Lower lobe of right lung (tissue), 2 donors: Measurements from ENCODE around the gene MECR. TPM values are rescaled to one million over a fixed set of nuclear protein-coding genes. Genes with fewer than 3 reads are reported as not detected.

Experiments used
- ATAC-seq, 2 donors: fragments of 200-7000 bp; cut with Tn5 transposase; one replicate each; pipeline ENCODE4 v1.9.1; 2020 to 2022; ENCODE audit warnings: mild to moderate bottlenecking in 2 of 2, moderate library complexity in 2 of 2
- DNase-seq: peaks from one replicate; pipeline ENCODE4 v3.0.0-alpha.2; 2020
- H3K27ac ChIP-seq: fragments of 200-600 bp; one replicate; pipeline ENCODE4 v1.8.0; 2022
- H3K27me3 ChIP-seq: fragments of 200-600 bp; one replicate; pipeline ENCODE4 v1.8.0; 2022; ENCODE audit warnings: low read depth
- H3K36me3 ChIP-seq: fragments of 200-600 bp; one replicate; pipeline ENCODE4 v1.8.0; 2022; ENCODE audit warnings: mild to moderate bottlenecking
- H3K4me1 ChIP-seq: fragments of 200-600 bp; one replicate; pipeline ENCODE4 v1.8.0; 2022
- H3K4me3 ChIP-seq: fragments of 200-600 bp; one replicate; pipeline ENCODE4 v1.8.0; 2022; ENCODE audit warnings: mild to moderate bottlenecking
- H3K9me3 ChIP-seq: fragments of 200-600 bp; one replicate; pipeline ENCODE4 v1.8.0; 2022
- CTCF ChIP-seq: fragments of 200-600 bp; IDR thresholded peaks from one replicate; pipeline ENCODE4 v1.8.0; 2022; ENCODE audit warnings: antibody characterized with exemption, mild to moderate bottlenecking
- intact Hi-C: fragments of 100-400 bp; cut with DNase I; formaldehyde crosslinking; loops from one replicate; pipeline ENCODE4 v1.11.0; 2022
- total RNA-seq: library from RNA; stranded (reverse); fragmentation: NEBNext Ultra II Directional; extraction: Animal tissue kit (Norgen Biotek cat#: 25700); gene quantifications from one replicate; pipeline ENCODE4 v1.2.1, GENCODE V29; 2021
- donor health status: DM: no; HTN: yes; CAD: no; lungs with severe emphysema.

Gene MECR
- total RNA-seq, 1 donor from 2014 or later, result 16.9 TPM

GRCh38 chr1:29197993-29198392, 32.7 kb downstream of the MECR start:
- Histone ChIP-seq H3K27ac (no peak overlapping the region), H3K36me3 (peaks cover 56% of the 10 kb centered on the region), H3K9me3 (no peaks in the 10 kb centered on the region), H3K4me3 (no peak overlapping the region), H3K27me3 (no peaks in the 10 kb centered on the region), H3K4me1 (peaks cover 19% of the 10 kb centered on the region)
- intact Hi-C loops, result loop anchor here (10.0 kb wide), 1 partner anchor 313 kb away; no protein-coding TSS in a partner anchor
- DNase-seq, result no peak
- no peak for TF ChIP-seq CTCF
- ATAC-seq, result no peak

GRCh38 chr1:29197590-29197924, 33.2 kb downstream of the MECR start:
- Histone ChIP-seq H3K9me3 (no peaks in the 10 kb centered on the region), H3K36me3 (peaks cover 59% of the 10 kb centered on the region), H3K4me1 (peaks cover 17% of the 10 kb centered on the region), H3K27me3 (no peaks in the 10 kb centered on the region), H3K4me3 (no peak overlapping the region), H3K27ac (no peak overlapping the region)
- ATAC-seq, result peak; percentile 82 to 84
- DNase-seq, result no peak
- TF ChIP-seq CTCF, result peak; percentile 41
- intact Hi-C loops, result loop anchor here (10.0 kb wide), 1 partner anchor 313 kb away; no protein-coding TSS in a partner anchor

- ATAC-seq (no peak), DNase-seq (no peak)
- Histone ChIP-seq H3K9me3 (no peaks in the 10 kb centered on the region), H3K27ac (no peak overlapping the region), H3K27me3 (no peaks in the 10 kb centered on the region), H3K36me3 (peaks cover 59% of the 10 kb centered on the region), H3K4me3 (no peak overlapping the region), H3K4me1 (peaks cover 12% of the 10 kb centered on the region)
- TF ChIP-seq CTCF, result no peak
- intact Hi-C loops, result loop anchor here (10.0 kb wide), 1 partner anchor 312 kb away; no protein-coding TSS in a partner anchor
Observed at GRCh38 chr1:29196863-29197589, 33.7 kb downstream of the MECR start.

GRCh38 chr1:29195881-29196291, 34.8 kb downstream of the MECR start:
- no peak for DNase-seq
- intact Hi-C loops, result loop anchor here (10.0 kb wide), 1 partner anchor 311 kb away; no protein-coding TSS in a partner anchor
- no peak for TF ChIP-seq CTCF
- H3K36me3 ChIP-seq, result peaks cover 52% of the 10 kb centered on the region
- H3K27ac ChIP-seq, result no peak overlapping the region
- peaks cover under 1% of the 10 kb centered on the region for H3K4me1 ChIP-seq
- peak in 1 of 2 donors; percentile 22 for ATAC-seq
- no peaks in the 10 kb centered on the region for H3K9me3 ChIP-seq
- no peaks in the 10 kb centered on the region for H3K27me3 ChIP-seq
- H3K4me3 ChIP-seq, result no peak overlapping the region

- ATAC-seq (no peak), DNase-seq (no peak)
- no peak overlapping the region for H3K4me3 ChIP-seq
- no peaks in the 10 kb centered on the region for H3K4me1 ChIP-seq
- intact Hi-C loops, result loop anchor here (10.0 kb wide), 1 partner anchor 309 kb away; no protein-coding TSS in a partner anchor
- TF ChIP-seq CTCF, result no peak
- no peaks in the 10 kb centered on the region for H3K9me3 ChIP-seq
- no peaks in the 10 kb centered on the region for H3K27me3 ChIP-seq
- peaks cover 35% of the 10 kb centered on the region for H3K36me3 ChIP-seq
- H3K27ac ChIP-seq, result no peak overlapping the region
Observed at GRCh38 chr1:29193879-29194455, 36.8 kb downstream of the MECR start.
